ENCODE data around the gene ARL9.

Gene ARL9

DNA sequence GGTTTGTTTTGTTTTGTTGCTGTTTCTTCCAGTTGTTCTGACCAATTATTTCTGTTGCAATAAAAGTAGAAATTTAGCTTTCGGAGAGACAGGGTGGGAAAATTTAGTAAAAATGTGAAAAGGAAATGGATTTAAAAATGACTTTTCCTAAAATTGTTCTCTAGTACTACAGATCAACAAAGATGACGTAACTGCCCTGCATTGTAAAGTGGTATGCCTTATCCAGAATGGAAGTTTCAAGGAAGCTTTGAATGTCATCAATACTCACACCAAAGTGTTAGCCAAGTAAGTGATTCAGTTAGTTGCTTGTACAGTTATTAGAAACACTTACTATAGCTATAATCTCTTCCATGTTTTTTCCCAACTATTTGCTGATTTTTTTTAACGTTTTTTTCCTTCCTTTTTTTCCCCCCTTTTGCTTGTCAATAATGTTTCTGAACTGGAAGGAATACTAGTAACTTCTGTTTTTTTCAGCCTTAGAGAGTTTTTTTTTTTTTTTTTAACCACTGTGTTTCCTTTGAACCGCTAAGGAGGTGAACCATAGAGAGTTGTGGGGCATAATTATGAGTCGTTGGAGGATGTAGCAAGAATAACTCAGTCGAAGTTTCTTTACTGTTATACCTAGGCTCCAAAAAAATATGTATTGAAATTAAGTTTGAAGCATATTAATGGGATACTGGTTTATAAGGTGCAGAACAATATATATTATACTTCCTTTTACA is 35.9 kb upstream of the ARL9 start:
- H3K36me3 ChIP-seq (ENCODE audit: control insufficient read depth, insufficient read depth, low read length), result peaks cover 42% of the 10 kb centered on the region

DNA sequence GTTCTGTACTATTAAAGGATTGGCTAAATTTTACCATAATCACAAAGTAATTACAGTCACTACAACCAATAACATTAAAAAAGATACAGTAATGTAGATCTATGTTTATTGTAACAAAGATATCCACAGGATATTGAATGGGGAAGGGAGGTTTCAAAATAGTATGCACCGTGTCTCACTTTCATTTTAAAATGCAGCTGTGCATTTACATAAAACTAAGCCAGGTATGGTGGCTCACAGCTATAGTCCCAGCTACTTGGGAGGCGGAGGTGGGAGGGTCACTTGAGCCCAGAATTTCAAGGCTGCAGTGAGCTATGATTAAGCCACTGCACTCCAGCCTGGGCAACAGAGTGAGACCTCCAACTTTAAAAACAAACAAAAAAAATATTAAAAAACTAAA is 29.7 kb upstream of the ARL9 start:
- Histone ChIP-seq H3K36me3 (ENCODE audit: control insufficient read depth, insufficient read depth, low read length) (peaks cover 84% of the 10 kb centered on the region), H3K4me1 (ENCODE audit: control insufficient read depth, insufficient read depth, low read length, poor library complexity, severe bottlenecking) (no peaks in the 10 kb centered on the region), H3K27ac (ENCODE audit: low read depth, low read length, severe bottlenecking) (no peak overlapping the region), H3K9me3 (ENCODE audit: control insufficient read depth, low read length) (no peaks in the 10 kb centered on the region), H3K4me3 (ENCODE audit: extremely low read depth, insufficient read depth, low read length, poor library complexity, severe bottlenecking) (no peak overlapping the region)
- WGBS, 2 experiments (ENCODE audit: insufficient coverage in 2 of 2), result 83 to 100% methylated on average over 1 of the region's 2 CpGs

More for the DNA sequence above, 35.9 kb upstream of the ARL9 start:
- H3K27ac ChIP-seq (ENCODE audit: low read depth, low read length, severe bottlenecking), result no peak overlapping the region
- peaks cover 17% of the 10 kb centered on the region for H3K4me1 ChIP-seq (ENCODE audit: control insufficient read depth, insufficient read depth, low read length, poor library complexity, severe bottlenecking)
- H3K9me3 ChIP-seq (ENCODE audit: control insufficient read depth, low read length), result no peaks in the 10 kb centered on the region
- WGBS, 2 experiments (ENCODE audit: insufficient coverage in 2 of 2), result 90% methylated on average over 2 of the region's 6 CpGs; no CpG with 5 or more reads in 1 of the 2 experiments
- no peak overlapping the region for H3K4me3 ChIP-seq (ENCODE audit: extremely low read depth, insufficient read depth, low read length, poor library complexity, severe bottlenecking)

DNA sequence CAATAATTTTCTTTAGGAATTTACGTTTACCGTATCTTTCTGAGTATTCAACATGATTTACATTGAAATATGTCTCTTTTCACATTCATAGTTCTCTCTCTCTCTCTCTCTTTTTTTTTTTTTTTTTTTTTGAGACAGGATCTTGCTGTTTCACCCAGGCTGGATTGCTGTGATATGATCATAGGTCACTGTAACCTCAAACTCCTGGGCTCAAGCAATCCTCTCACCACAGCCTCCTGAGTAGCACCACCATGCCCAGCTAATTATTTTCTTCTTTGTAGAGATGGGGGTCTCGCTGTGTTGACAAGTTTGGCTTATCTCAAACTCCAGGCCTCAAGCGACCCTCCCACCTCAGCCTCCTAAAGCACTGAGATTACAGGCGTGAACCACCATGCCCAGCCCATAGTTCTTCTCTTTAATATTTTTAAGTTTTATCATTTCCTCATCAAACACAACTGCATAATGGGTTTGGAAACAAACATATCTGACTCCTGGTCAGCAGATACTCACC is 28.3 kb upstream of the ARL9 start:
- no peaks in the 10 kb centered on the region for H3K9me3 ChIP-seq (ENCODE audit: control insufficient read depth, low read length)
- peaks cover 89% of the 10 kb centered on the region for H3K36me3 ChIP-seq (ENCODE audit: control insufficient read depth, insufficient read depth, low read length)
- no peak overlapping the region for H3K27ac ChIP-seq (ENCODE audit: low read depth, low read length, severe bottlenecking)
- WGBS, 2 experiments (ENCODE audit: insufficient coverage in 2 of 2), result 86 to 92% methylated on average over 2 to 5 of the region's 5 CpGs
- H3K4me3 ChIP-seq (ENCODE audit: extremely low read depth, insufficient read depth, low read length, poor library complexity, severe bottlenecking), result no peak overlapping the region
- H3K4me1 ChIP-seq (ENCODE audit: control insufficient read depth, insufficient read depth, low read length, poor library complexity, severe bottlenecking), result no peaks in the 10 kb centered on the region

DNA sequence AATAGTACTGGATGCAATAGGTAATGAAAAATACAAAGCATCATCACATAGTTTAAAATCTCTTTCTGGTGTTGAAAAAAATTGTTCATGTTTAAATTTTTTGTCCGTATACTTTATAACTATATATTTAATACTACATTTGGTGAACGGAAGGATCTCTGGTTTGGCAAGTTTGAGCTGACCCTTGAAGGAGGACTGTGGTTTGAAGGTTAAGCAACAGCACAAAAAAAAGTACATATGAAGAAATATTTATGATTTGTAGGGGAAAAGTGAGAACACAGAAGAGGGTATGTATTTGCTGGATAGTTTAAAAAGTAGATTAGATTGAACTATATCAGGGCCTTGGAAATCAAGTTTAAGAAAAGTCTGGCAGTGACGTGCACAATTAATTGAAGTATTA is 24.9 kb upstream of the ARL9 start:
- H3K36me3 ChIP-seq (ENCODE audit: control insufficient read depth, insufficient read depth, low read length), result peaks cover 81% of the 10 kb centered on the region
- H3K4me1 ChIP-seq (ENCODE audit: control insufficient read depth, insufficient read depth, low read length, poor library complexity, severe bottlenecking), result no peaks in the 10 kb centered on the region
- no peak overlapping the region for H3K27ac ChIP-seq (ENCODE audit: low read depth, low read length, severe bottlenecking)
- no peaks in the 10 kb centered on the region for H3K9me3 ChIP-seq (ENCODE audit: control insufficient read depth, low read length)
- WGBS, 2 experiments (ENCODE audit: insufficient coverage in 2 of 2), result 93 to 100% methylated on average over 1 of the region's 3 CpGs
- no peak overlapping the region for H3K4me3 ChIP-seq (ENCODE audit: extremely low read depth, insufficient read depth, low read length, poor library complexity, severe bottlenecking)

DNA sequence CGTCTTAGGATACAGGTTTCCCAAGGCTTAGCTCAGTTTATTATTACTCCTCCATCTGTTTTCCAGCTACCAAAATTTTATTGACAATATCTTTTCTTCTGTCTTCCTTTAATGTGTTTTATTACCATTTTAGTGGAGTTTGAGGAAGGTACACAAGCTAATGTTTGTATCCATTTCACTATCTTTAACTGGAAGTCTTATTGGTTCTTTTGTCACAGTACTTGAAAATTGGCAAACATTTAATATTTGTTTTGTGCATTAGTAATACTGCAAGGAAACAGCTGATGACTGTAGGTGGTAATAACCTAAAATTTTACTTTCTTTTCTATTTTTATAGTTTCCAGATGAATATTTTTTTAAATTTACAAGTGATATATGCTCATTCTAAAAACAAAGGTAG is 9.3 kb upstream of the ARL9 start:
- Histone ChIP-seq H3K4me3 (ENCODE audit: extremely low read depth, insufficient read depth, low read length, poor library complexity, severe bottlenecking) (no peak overlapping the region), H3K36me3 (ENCODE audit: control insufficient read depth, insufficient read depth, low read length) (peaks cover 76% of the 10 kb centered on the region), H3K27ac (ENCODE audit: low read depth, low read length, severe bottlenecking) (no peak overlapping the region), H3K4me1 (ENCODE audit: control insufficient read depth, insufficient read depth, low read length, poor library complexity, severe bottlenecking) (no peaks in the 10 kb centered on the region), H3K9me3 (ENCODE audit: control insufficient read depth, low read length) (no peaks in the 10 kb centered on the region)
- 100% methylated on average over 1 of the region's 1 CpG for WGBS, 2 experiments (ENCODE audit: insufficient coverage in 2 of 2)

DNA sequence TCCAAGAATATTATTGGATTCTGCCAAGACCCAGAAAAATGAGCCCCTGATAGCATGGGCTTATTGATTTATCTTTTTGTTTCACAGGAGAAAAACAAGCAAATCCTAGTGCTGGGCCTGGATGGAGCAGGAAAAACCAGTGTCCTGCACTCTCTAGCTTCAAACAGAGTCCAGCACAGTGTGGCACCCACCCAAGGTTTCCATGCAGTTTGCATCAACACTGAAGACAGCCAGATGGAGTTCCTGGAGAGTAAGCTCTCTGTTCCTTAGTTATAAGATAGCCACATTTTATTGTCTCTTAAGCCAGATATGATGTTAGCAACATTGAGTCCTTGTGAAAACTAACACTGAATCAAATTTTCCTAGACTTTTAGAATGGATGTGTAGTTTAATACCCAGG is 5.5 kb downstream of the ARL9 start:
- Histone ChIP-seq H3K4me3 (ENCODE audit: extremely low read depth, insufficient read depth, low read length, poor library complexity, severe bottlenecking) (no peak overlapping the region), H3K36me3 (ENCODE audit: control insufficient read depth, insufficient read depth, low read length) (no peaks in the 10 kb centered on the region), H3K9me3 (ENCODE audit: control insufficient read depth, low read length) (no peaks in the 10 kb centered on the region), H3K27ac (ENCODE audit: low read depth, low read length, severe bottlenecking) (no peak overlapping the region), H3K4me1 (ENCODE audit: control insufficient read depth, insufficient read depth, low read length, poor library complexity, severe bottlenecking) (no peaks in the 10 kb centered on the region)

DNA sequence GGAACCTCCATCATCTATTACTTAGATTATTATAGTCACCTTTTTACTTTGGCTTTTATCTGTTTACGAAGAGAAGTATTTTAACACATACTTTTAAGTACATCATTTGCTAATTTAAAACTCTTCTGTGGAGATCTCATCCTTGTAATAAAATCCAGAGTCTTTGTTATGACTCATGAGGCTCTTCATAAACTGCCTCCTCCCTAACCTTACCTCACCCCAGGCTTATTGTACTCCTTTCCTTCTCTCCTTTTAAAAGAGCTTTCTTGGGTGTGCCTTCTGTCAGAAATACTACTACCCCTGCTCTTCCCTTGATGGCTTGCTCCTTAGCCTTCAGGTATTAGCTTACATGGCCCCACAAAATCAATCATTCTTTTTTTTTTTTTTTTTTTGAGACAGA is 6.6 kb downstream of the ARL9 start:
- H3K27ac ChIP-seq (ENCODE audit: low read depth, low read length, severe bottlenecking), result no peak overlapping the region
- 100% methylated on average over 1 of the region's 1 CpG; no CpG with 5 or more reads in 1 of the 2 experiments for WGBS, 2 experiments (ENCODE audit: insufficient coverage in 2 of 2)
- no peak overlapping the region for H3K4me3 ChIP-seq (ENCODE audit: extremely low read depth, insufficient read depth, low read length, poor library complexity, severe bottlenecking)
- no peaks in the 10 kb centered on the region for H3K4me1 ChIP-seq (ENCODE audit: control insufficient read depth, insufficient read depth, low read length, poor library complexity, severe bottlenecking)
- H3K36me3 ChIP-seq (ENCODE audit: control insufficient read depth, insufficient read depth, low read length), result no peaks in the 10 kb centered on the region
- H3K9me3 ChIP-seq (ENCODE audit: control insufficient read depth, low read length), result no peaks in the 10 kb centered on the region

DNA sequence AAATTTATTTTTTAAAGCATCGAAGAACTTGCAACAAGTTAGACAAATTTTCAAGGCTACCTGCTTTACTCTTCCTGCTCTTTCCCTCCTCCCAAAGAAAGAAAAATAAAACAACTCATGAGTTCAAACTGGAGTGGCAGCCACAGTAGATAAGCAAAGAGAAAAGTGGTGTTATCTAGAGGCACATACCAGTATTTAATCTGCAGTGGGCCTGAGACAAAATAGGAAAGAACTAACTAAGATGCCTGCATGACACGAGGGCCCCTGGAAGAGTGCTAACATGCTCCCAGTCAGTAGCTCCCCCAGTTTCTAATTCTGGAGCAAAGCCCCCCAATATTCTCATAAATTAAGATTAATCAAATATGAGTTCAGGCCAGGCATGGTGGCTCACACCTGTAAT is 7.9 kb downstream of the ARL9 start:
- no peaks in the 10 kb centered on the region for H3K9me3 ChIP-seq (ENCODE audit: control insufficient read depth, low read length)
- H3K4me3 ChIP-seq (ENCODE audit: extremely low read depth, insufficient read depth, low read length, poor library complexity, severe bottlenecking), result no peak overlapping the region
- WGBS, 2 experiments (ENCODE audit: insufficient coverage in 2 of 2), result 80 to 100% methylated on average over 1 of the region's 2 CpGs
- H3K27ac ChIP-seq (ENCODE audit: low read depth, low read length, severe bottlenecking), result no peak overlapping the region
- H3K4me1 ChIP-seq (ENCODE audit: control insufficient read depth, insufficient read depth, low read length, poor library complexity, severe bottlenecking), result no peaks in the 10 kb centered on the region
- H3K36me3 ChIP-seq (ENCODE audit: control insufficient read depth, insufficient read depth, low read length), result no peaks in the 10 kb centered on the region

DNA sequence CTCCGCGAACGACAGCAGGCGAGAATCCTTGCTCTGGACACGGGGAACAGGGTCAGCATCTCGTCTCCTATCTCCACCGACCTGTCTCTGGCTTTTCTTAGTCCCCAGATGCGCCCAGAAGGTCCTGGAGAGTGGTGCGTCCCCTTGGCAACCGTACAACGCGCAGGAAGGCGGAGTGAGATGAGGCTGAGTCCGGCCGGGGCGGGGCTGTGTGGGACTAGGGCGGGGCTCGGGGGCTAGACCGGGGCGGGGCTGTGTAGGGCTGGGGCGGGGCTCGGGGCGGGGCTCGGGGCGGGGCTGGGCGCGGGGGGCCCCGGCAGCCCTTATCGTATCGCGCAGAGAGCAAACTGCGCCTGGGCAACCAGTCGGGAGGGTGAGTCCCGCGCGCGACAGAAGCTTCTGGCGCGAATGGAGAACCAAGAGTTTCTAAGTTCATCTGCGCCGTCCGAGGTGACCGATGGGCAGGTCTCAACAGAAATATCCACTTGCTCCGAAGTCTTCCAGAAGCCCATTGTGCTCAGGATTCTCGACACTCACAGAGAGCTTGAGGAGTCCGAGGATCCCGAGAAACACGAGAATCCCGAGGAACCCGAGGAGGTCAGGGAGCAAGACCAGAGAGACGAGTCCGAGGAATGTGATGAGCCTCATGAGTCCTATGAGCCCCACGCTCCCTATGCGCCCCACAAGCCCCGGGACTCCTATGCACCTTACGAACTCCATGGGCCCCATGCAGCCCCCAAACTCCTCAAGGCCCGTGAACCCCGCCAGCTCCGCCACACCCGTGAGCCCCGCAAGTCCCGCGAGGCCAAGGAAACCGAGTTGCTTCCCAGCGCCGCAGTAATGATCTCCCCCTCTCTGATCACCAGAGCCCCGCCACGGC is 24.9 kb downstream of the ARL9 start:
- Histone ChIP-seq H3K27ac (ENCODE audit: low read depth, low read length, severe bottlenecking) (no peak overlapping the region), H3K36me3 (ENCODE audit: control insufficient read depth, insufficient read depth, low read length) (no peaks in the 10 kb centered on the region), H3K4me3 (ENCODE audit: extremely low read depth, insufficient read depth, low read length, poor library complexity, severe bottlenecking) (peak overlapping the region; percentile 47), H3K9me3 (ENCODE audit: control insufficient read depth, low read length) (no peaks in the 10 kb centered on the region), H3K4me1 (ENCODE audit: control insufficient read depth, insufficient read depth, low read length, poor library complexity, severe bottlenecking) (no peaks in the 10 kb centered on the region)
- 10 to 12% methylated on average over 46 to 47 of the region's 68 CpGs for WGBS, 2 experiments (ENCODE audit: insufficient coverage in 2 of 2)

DNA sequence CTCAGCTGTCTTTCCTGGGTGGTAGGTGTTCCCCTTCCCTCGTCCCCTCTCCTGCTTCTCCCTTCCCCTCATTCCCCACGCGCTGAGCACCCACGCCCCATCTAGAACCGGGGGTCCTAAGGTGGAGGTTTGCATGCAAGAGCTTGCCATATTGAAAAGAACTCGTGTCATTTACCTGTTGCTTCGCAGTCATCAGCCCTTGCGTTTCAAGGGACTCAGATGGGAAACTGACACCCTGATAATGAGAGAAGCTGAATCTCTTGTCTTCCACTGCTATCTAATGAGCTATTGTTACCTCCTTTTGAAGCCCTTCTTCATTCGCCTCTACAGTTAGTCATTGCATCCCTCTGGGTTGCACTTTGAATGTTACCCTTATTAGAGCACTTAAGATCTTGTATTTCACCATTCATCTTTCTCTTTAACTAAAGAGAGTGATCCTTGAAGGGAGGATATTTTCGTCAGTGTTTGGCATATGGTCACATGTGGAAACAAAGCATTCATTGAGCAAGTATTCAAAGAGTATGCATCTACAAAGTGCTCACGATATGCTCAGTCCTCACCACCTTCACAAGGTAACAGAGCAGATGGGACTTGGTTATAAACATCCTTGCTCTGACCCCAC is 25.7 kb downstream of the ARL9 start:
- 60 to 75% methylated on average over 4 to 8 of the region's 11 CpGs for WGBS, 2 experiments (ENCODE audit: insufficient coverage in 2 of 2)
- Histone ChIP-seq H3K4me1 (ENCODE audit: control insufficient read depth, insufficient read depth, low read length, poor library complexity, severe bottlenecking) (no peaks in the 10 kb centered on the region), H3K9me3 (ENCODE audit: control insufficient read depth, low read length) (no peaks in the 10 kb centered on the region), H3K4me3 (ENCODE audit: extremely low read depth, insufficient read depth, low read length, poor library complexity, severe bottlenecking) (peak overlapping the region; percentile 47), H3K27ac (ENCODE audit: low read depth, low read length, severe bottlenecking) (no peak overlapping the region), H3K36me3 (ENCODE audit: control insufficient read depth, insufficient read depth, low read length) (no peaks in the 10 kb centered on the region)

Data from mesodermal cell (in vitro differentiated cells).